ENCODE data around the gene GATAD1. TPM values are rescaled to one million over a fixed set of nuclear protein-coding genes. Genes with fewer than 3 reads are reported as not detected.

GATAD1 gene
- total and polyA plus RNA-seq, 2 experiments from 2014 or later = 10.0 to 20.1 TPM

- H3K36me3 ChIP-seq (ENCODE audit: low read depth) = peaks cover 51% of the 10 kb centered on the region
- TF ChIP-seq EZH2 (IDR thresholded peaks at IDR 0.05; ENCODE audit: insufficient read depth, poor library complexity, severe bottlenecking) (no peak), EZH2phosphoT487 (IDR thresholded peaks at IDR 0.05; ENCODE audit: insufficient read depth, low read depth) (no peak)
- peaks cover 29% of the 10 kb centered on the region for H3K79me2 ChIP-seq (ENCODE audit: insufficient read depth)
- H3K9ac ChIP-seq = no peak overlapping the region
- WGBS, 2 experiments (ENCODE audit: low coverage in 1 of 2, low lambda C conversion rate in 2 of 2, missing lambda C conversion rate in 2 of 2) = 98 to 100% methylated on average over 2 of the region's 2 CpGs
- no peak overlapping the region for H3K4me3 ChIP-seq
- H2AFZ ChIP-seq = no peak overlapping the region
- no peak for DNase-seq
- no peak overlapping the region for H3K4me2 ChIP-seq (ENCODE audit: unreplicated experiment)
- no peak overlapping the region for H3K27ac ChIP-seq
- peaks cover 17% of the 10 kb centered on the region; the same call in 1 of the 2 replicates for H3K4me1 ChIP-seq (ENCODE audit: insufficient read depth)
- H3K27me3 ChIP-seq (replicated peaks; ENCODE audit: insufficient read depth) = no peaks in the 10 kb centered on the region
- H3K9me3 ChIP-seq (ENCODE audit: low read depth) = no peaks in the 10 kb centered on the region
- no peaks in the 10 kb centered on the region for H4K20me1 ChIP-seq (ENCODE audit: insufficient read depth)
- H3F3A ChIP-seq (ENCODE audit: insufficient read depth) = 0 out of 2 replicates have a peak, but pooled peaks cover 6% of the 10 kb centered on the region
- no peaks in the 10 kb centered on the region for H3K9me2 ChIP-seq (ENCODE audit: insufficient read depth)
- in situ Hi-C loops (cut with MboI) = no loop called here
These were observed 4.4 kb downstream of the GATAD1 start for GRCh38 chr7:92451645-92452044.

DNA sequence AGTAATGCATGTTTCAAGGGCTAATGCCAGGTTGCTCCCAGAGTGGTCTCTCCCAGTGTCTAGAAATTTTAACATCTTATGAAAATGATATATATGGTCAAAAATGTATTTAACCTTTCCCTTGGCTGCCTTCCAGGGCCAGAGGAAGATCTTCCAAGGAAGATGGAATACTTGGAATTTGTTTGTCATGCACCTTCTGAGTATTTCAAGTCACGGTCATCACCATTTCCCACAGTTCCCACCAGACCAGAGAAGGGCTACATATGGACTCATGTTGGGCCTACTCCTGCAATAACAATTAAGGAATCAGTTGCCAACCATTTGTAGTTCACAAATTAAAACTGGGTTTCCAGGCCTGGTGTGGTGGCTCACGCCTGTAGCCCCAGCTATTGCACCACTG, 9.0 kb downstream of the GATAD1 start:
- no peak overlapping the region for H3K4me3 ChIP-seq
- DNase-seq = peak; percentile 55
- H3K4me1 ChIP-seq (ENCODE audit: insufficient read depth) = peaks cover 11% of the 10 kb centered on the region; the same call in 1 of the 2 replicates
- TF ChIP-seq EZH2phosphoT487 (IDR thresholded peaks at IDR 0.05; ENCODE audit: insufficient read depth, low read depth) = no peak
- TF ChIP-seq EZH2 (IDR thresholded peaks at IDR 0.05; ENCODE audit: insufficient read depth, poor library complexity, severe bottlenecking) = no peak
- peaks cover 31% of the 10 kb centered on the region for H3F3A ChIP-seq (ENCODE audit: insufficient read depth)
- in situ Hi-C loops (cut with MboI) = no loop called here
- H4K20me1 ChIP-seq (ENCODE audit: insufficient read depth) = no peaks in the 10 kb centered on the region
- H3K9me3 ChIP-seq (ENCODE audit: low read depth) = no peaks in the 10 kb centered on the region
- no peak overlapping the region for H3K9ac ChIP-seq
- H3K36me3 ChIP-seq (ENCODE audit: low read depth) = peaks cover 37% of the 10 kb centered on the region
- peak overlapping the region; percentile 40 for H3K27ac ChIP-seq
- no peaks in the 10 kb centered on the region for H3K27me3 ChIP-seq (replicated peaks; ENCODE audit: insufficient read depth)
- no peaks in the 10 kb centered on the region for H3K79me2 ChIP-seq (ENCODE audit: insufficient read depth)
- no peak overlapping the region for H2AFZ ChIP-seq
- H3K4me2 ChIP-seq (ENCODE audit: unreplicated experiment) = no peak overlapping the region
- no peaks in the 10 kb centered on the region for H3K9me2 ChIP-seq (ENCODE audit: insufficient read depth)
- whole genome bisulfite sequencing, 2 experiments (ENCODE audit: low coverage in 1 of 2, low lambda C conversion rate in 2 of 2, missing lambda C conversion rate in 2 of 2) = 83 to 87% methylated on average over 2 of the region's 2 CpGs

DNA sequence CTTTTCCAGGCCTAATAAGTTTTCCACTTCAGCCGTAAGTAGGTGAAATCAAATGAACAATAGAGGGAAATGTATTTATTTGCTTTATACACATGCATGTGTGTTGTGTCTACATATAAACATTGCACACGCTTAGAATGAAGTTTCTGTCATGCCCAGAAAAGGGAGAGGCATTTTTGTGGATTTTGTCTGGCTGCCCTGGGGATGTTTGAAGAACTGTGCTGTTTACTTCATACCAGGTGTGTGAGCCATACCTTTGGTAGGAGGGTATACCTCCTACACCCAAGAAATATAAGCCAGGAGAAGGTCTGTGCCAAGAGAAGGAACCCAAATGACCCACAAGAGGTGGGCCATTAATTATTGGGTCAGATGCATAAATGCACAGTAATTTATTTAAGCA, 12.8 kb downstream of the GATAD1 start:
- Histone ChIP-seq H3K4me3 (no peak overlapping the region), H3K27me3 (replicated peaks; ENCODE audit: insufficient read depth) (no peaks in the 10 kb centered on the region), H4K20me1 (ENCODE audit: insufficient read depth) (no peaks in the 10 kb centered on the region), H2AFZ (no peak overlapping the region), H3K79me2 (ENCODE audit: insufficient read depth) (no peaks in the 10 kb centered on the region), H3K9me2 (ENCODE audit: insufficient read depth) (no peaks in the 10 kb centered on the region), H3K36me3 (ENCODE audit: low read depth) (peaks cover 16% of the 10 kb centered on the region), H3K9me3 (ENCODE audit: low read depth) (no peaks in the 10 kb centered on the region), H3K4me2 (ENCODE audit: unreplicated experiment) (no peak overlapping the region), H3F3A (ENCODE audit: insufficient read depth) (peaks cover 25% of the 10 kb centered on the region), H3K9ac (no peak overlapping the region), H3K4me1 (ENCODE audit: insufficient read depth) (peaks cover 11% of the 10 kb centered on the region; the same call in 1 of the 2 replicates), H3K27ac (no peak overlapping the region)
- no peak for TF ChIP-seq EZH2 (IDR thresholded peaks at IDR 0.05; ENCODE audit: insufficient read depth, poor library complexity, severe bottlenecking)
- TF ChIP-seq EZH2phosphoT487 (IDR thresholded peaks at IDR 0.05; ENCODE audit: insufficient read depth, low read depth) = no peak
- in situ Hi-C loops (cut with MboI) = no loop called here
- no peak for DNase-seq
- WGBS, 2 experiments (ENCODE audit: low coverage in 1 of 2, low lambda C conversion rate in 2 of 2, missing lambda C conversion rate in 2 of 2) = 97 to 99% methylated on average over 2 of the region's 2 CpGs

DNA sequence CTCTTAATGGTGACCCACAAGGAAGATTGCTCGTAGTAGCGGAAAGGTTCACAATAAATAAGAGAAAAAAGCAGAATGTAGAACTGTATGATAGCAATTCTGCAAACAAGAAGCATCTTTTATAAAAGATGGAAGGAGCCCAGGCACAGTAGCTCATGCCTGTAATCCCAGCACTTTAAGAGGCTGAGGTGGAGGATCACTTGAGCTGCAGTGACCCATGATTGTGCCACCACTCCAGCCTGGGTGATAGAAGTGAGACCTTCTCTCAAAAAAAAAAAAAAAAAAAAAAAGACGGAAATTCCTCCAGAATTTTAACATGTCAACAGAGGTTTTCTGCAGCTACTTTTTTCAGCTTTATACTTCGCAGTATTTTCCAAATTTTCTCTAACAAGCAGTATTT, 13.2 kb downstream of the GATAD1 start:
- no peak overlapping the region for H3K4me2 ChIP-seq (ENCODE audit: unreplicated experiment)
- peaks cover 13% of the 10 kb centered on the region for H3K36me3 ChIP-seq (ENCODE audit: low read depth)
- no peak overlapping the region for H2AFZ ChIP-seq
- peaks cover 8% of the 10 kb centered on the region; the same call in 1 of the 2 replicates for H3K4me1 ChIP-seq (ENCODE audit: insufficient read depth)
- H3K79me2 ChIP-seq (ENCODE audit: insufficient read depth) = no peaks in the 10 kb centered on the region
- no peaks in the 10 kb centered on the region for H4K20me1 ChIP-seq (ENCODE audit: insufficient read depth)
- peaks cover 25% of the 10 kb centered on the region for H3F3A ChIP-seq (ENCODE audit: insufficient read depth)
- H3K9me2 ChIP-seq (ENCODE audit: insufficient read depth) = no peaks in the 10 kb centered on the region
- 94 to 96% methylated on average over 4 of the region's 4 CpGs for WGBS, 2 experiments (ENCODE audit: low coverage in 1 of 2, low lambda C conversion rate in 2 of 2, missing lambda C conversion rate in 2 of 2)
- no peaks in the 10 kb centered on the region for H3K27me3 ChIP-seq (replicated peaks; ENCODE audit: insufficient read depth)
- no peak for TF ChIP-seq EZH2 (IDR thresholded peaks at IDR 0.05; ENCODE audit: insufficient read depth, poor library complexity, severe bottlenecking)
- no peak for TF ChIP-seq EZH2phosphoT487 (IDR thresholded peaks at IDR 0.05; ENCODE audit: insufficient read depth, low read depth)
- no peaks in the 10 kb centered on the region for H3K9me3 ChIP-seq (ENCODE audit: low read depth)
- no peak overlapping the region for H3K27ac ChIP-seq
- in situ Hi-C loops (cut with MboI) = no loop called here
- no peak overlapping the region for H3K9ac ChIP-seq
- DNase-seq = no peak
- no peak overlapping the region for H3K4me3 ChIP-seq

Measured in GM23248 (cell line).